A549 (cell line): Measurements from ENCODE around the gene DCAF7.

Experiments used
- CTCF ChIP-seq: fragments of >200 bp; sonication (Bioruptor Twin); formaldehyde crosslinking; IDR thresholded peaks from 3 replicates; pipeline ENCODE4 v1.5.1; 2016
- RFX5 ChIP-seq: fragments of 450-650 bp; IDR thresholded peaks from 2 replicates; pipeline ENCODE4 v1.7.1; 2014; ENCODE audit warnings: antibody characterized with exemption, mild to moderate bottlenecking, moderate library complexity

GRCh38 chr17:63634816-63635215 is 84.5 kb downstream of the DCAF7 start:
- no peak for TF ChIP-seq CTCF
- TF ChIP-seq RFX5: no peak
